K562 (cell line): ENCODE data around the gene RIC8B. TPM values are rescaled to one million over a fixed set of nuclear protein-coding genes. Genes with fewer than 3 reads are reported as not detected.

Source experiments
- CTBP1 ChIP-seq: fragments of 450-650 bp; IDR thresholded peaks from 2 replicates; pipeline ENCODE4 v1.6.1; 2016; ENCODE audit warnings: borderline replicate concordance
- NFATC3 ChIP-seq: fragments of 450-650 bp; IDR thresholded peaks from 2 replicates; pipeline ENCODE4 v1.6.1; 2017; ENCODE audit warnings: mild to moderate bottlenecking
- NFE2L1 ChIP-seq: fragments of 450-650 bp; IDR thresholded peaks from 2 replicates; pipeline ENCODE4 v1.6.1; 2016; ENCODE audit warnings: missing genetic modification characterization, low read depth, mild to moderate bottlenecking, missing compliant biosample characterization, moderate library complexity, borderline replicate concordance
- ZFX ChIP-seq: sonication (generic); formaldehyde crosslinking; IDR thresholded peaks from 2 replicates; pipeline ENCODE4 v1.8.0; 2022; ENCODE audit warnings: mild to moderate bottlenecking, missing genetic modification reagents, moderate library complexity
- polyA plus RNA-seq, 8 experiments: library from polyadenylated mRNA; depleted of rRNA in 4 of 8; stranded (reverse) in 5 of 8; unstranded in 3 of 8; fragments of >200 nt; fragmentation: Nextera tagmentation in 2 of 8; fragmentation: Illumina TruSeq in 1 of 8; extraction: Ambion mirVana in 2 of 8; extraction: Trizol in 1 of 8; gene quantifications; 2 replicates each; pipeline versions ENCODE4 v1.2.1 to v1.2.3, GENCODE V29; 2011 to 2014; ENCODE audit warnings: inconsistent platforms in 1 of 8, missing spikeins in 1 of 8
- total RNA-seq, 7 experiments: library from RNA; depleted of rRNA in 6 of 7; stranded (reverse); fragments of >200 nt in 6 of 7; fragmentation: Illumina TruSeq in 2 of 7; extraction: Trizol in 2 of 7; gene quantifications; 2 replicates each; pipeline versions ENCODE4 v1.2.1 to v1.2.3, GENCODE V29; 2011 to 2021; ENCODE audit warnings: low replicate concordance in 1 of 7
- TF ChIP-seq, protein P1 (sequence below): fragments of 200-800 bp; sonication (Bioruptor generic); IDR thresholded peaks from 2 replicates; pipeline ENCODE4 v1.6.1; 2016; ENCODE audit warnings: missing genetic modification characterization, missing compliant biosample characterization

RIC8B gene
- total and polyA plus RNA-seq, 9 of the 15 experiments (the other 6 are each of a cell fraction or from before 2014, with no cell fraction given) = 0.92 to 8.1 (median 4.8) TPM

DNA sequence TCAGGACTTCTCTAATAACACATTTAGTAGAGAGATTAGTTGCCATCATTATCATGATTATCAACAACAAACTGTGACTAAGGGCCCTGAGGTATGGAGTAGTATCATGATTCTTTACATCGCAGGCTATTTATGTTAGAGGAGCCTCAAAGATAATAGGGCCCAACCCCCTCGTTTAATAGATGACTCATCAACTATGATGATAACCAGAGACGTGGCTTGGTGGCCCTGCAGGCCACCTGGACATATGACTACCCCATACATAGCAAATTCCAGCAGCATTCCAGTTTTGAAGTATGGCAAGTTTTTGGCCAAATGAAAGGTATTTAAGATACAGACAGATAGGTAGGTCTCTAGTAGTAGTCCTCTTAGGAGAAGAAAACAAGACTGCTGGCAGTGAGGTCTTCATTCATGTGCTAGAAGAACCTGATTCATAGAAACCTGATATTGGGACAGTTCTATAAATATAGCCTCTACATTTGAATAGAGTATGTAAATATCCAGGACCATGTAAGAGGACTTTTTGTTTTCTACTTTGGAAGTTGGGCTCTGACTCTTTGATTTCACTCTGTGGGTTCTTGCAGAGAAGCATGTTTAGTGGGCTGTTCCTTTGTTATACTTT is 5.6 kb downstream of the RIC8B start (continued):
- peak; percentile 58; the same call in 1 of the 2 replicates for TF ChIP-seq CTBP1
- TF ChIP-seq ZFX = peak; percentile 14; the same call in 1 of the 2 replicates
- TF ChIP-seq, protein P1, sequence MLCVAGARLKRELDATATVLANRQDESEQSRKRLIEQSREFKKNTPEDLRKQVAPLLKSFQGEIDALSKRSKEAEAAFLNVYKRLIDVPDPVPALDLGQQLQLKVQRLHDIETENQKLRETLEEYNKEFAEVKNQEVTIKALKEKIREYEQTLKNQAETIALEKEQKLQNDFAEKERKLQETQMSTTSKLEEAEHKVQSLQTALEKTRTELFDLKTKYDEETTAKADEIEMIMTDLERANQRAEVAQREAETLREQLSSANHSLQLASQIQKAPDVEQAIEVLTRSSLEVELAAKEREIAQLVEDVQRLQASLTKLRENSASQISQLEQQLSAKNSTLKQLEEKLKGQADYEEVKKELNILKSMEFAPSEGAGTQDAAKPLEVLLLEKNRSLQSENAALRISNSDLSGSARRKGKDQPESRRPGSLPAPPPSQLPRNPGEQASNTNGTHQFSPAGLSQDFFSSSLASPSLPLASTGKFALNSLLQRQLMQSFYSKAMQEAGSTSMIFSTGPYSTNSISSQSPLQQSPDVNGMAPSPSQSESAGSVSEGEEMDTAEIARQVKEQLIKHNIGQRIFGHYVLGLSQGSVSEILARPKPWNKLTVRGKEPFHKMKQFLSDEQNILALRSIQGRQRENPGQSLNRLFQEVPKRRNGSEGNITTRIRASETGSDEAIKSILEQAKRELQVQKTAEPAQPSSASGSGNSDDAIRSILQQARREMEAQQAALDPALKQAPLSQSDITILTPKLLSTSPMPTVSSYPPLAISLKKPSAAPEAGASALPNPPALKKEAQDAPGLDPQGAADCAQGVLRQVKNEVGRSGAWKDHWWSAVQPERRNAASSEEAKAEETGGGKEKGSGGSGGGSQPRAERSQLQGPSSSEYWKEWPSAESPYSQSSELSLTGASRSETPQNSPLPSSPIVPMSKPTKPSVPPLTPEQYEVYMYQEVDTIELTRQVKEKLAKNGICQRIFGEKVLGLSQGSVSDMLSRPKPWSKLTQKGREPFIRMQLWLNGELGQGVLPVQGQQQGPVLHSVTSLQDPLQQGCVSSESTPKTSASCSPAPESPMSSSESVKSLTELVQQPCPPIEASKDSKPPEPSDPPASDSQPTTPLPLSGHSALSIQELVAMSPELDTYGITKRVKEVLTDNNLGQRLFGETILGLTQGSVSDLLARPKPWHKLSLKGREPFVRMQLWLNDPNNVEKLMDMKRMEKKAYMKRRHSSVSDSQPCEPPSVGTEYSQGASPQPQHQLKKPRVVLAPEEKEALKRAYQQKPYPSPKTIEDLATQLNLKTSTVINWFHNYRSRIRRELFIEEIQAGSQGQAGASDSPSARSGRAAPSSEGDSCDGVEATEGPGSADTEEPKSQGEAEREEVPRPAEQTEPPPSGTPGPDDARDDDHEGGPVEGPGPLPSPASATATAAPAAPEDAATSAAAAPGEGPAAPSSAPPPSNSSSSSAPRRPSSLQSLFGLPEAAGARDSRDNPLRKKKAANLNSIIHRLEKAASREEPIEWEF = no peak
- peak; percentile 44; the same call in 1 of the 2 replicates for TF ChIP-seq NFE2L1 (tag)
- no peak for TF ChIP-seq NFATC3
